ENCODE results near the gene MACROH2A1.

DNA sequence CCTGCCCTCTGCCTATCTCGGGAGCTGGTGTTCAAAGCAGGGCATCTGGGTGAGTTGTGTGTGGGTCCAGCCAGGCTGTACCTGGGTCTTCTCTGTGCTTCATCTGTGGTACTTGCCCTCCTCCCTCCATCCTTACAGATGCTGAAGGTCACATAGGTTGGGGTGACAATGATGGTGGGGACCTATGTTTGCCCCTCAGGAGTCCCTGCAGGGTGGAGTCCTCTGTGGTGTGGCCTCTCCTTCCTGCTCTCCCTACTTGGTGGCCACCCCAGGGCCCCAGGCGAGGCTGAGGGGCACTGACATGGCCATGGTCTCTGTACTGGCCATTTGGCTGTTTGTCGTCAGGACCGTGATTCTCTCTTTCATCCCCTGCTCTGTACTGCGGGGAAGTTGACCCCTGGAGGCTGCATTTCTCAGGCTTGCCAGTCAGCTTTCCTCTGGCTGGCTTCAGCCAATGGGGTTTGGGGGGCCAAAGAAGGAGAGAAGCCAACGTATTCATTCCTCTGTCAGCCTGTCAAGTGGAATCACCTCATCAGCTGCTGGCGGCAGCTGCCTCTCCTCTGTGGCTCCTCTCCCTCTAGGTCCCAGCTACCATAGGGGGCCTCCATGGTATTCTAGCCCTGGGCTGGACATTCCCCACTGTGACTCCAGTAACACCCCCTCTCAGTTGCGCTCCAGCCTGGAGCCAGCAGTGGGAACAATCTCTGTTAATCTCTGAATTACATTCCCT lies 43.6 kb upstream of the MACROH2A1 start:
- TF ChIP-seq, protein P1, sequence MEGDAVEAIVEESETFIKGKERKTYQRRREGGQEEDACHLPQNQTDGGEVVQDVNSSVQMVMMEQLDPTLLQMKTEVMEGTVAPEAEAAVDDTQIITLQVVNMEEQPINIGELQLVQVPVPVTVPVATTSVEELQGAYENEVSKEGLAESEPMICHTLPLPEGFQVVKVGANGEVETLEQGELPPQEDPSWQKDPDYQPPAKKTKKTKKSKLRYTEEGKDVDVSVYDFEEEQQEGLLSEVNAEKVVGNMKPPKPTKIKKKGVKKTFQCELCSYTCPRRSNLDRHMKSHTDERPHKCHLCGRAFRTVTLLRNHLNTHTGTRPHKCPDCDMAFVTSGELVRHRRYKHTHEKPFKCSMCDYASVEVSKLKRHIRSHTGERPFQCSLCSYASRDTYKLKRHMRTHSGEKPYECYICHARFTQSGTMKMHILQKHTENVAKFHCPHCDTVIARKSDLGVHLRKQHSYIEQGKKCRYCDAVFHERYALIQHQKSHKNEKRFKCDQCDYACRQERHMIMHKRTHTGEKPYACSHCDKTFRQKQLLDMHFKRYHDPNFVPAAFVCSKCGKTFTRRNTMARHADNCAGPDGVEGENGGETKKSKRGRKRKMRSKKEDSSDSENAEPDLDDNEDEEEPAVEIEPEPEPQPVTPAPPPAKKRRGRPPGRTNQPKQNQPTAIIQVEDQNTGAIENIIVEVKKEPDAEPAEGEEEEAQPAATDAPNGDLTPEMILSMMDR (IDR thresholded peaks at IDR 0.05; ENCODE audit: low read depth, low read length): no peak
- TF ChIP-seq EZH2phosphoT487 (IDR thresholded peaks at IDR 0.05; ENCODE audit: low read depth): no peak

Data from OCI-LY3 (cell line).